ENCODE measurements around the gene PUS1. TPM values are rescaled to one million over a fixed set of nuclear protein-coding genes. Genes with fewer than 3 reads are reported as not detected.
"Not testable (repeated sequence)": the region's sequence is repeated elsewhere in the genome, so short reads cannot be mapped to it uniquely, and the experiment has no call there.

Gene PUS1
- total RNA-seq, 1 experiment from 2014 or later = 10.3 TPM

- DNase-seq (ENCODE audit: low read depth) = no peak
Observed at GRCh38 chr12:131934535-131934934, 5.5 kb downstream of the PUS1 start.

GRCh38 chr12:131938082-131938481 is 9.0 kb downstream of the PUS1 start:
- no peak for DNase-seq (ENCODE audit: low read depth)

DNA sequence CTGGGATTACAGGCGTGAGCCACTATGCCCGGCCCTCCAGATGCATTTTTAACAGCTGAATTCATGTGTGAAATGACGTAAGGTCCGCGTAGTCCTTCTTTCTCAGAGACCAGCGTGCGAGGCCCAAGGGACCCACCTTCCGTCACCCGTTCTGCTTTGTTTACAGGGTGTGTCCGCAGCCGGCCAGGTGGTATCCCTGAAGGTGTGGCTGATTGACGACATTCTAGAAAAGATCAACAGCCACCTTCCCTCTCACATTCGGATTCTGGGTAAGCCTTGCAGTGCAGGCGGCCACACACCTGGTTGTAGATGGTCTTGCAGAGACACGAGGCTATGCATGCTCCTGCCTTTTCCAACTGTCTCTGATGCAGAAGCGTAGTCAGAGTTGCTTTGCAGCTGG is 9.9 kb downstream of the PUS1 start:
- DNase-seq (ENCODE audit: low read depth) = no peak

DNA sequence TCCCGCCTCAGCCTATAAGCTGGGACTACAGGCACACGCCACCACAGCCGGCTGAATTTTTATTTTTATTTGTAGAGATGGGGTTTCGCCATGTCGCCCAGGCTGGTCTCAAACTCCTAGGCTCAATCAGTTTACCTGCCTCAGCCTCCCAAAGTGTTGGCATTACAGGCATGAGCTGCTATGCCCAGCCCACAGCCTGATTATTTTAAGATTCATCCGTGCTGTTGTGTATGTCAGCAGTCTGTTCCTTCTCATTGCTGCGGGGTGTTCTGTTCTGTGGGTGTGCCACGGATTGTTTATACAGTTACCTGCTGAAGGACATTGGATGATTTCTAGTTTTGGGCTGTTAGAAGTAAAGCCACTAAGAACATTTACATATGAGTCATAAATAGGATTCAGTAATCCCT is 11.1 kb downstream of the PUS1 start:
- DNase-seq (ENCODE audit: low read depth) = peak; percentile 41

DNA sequence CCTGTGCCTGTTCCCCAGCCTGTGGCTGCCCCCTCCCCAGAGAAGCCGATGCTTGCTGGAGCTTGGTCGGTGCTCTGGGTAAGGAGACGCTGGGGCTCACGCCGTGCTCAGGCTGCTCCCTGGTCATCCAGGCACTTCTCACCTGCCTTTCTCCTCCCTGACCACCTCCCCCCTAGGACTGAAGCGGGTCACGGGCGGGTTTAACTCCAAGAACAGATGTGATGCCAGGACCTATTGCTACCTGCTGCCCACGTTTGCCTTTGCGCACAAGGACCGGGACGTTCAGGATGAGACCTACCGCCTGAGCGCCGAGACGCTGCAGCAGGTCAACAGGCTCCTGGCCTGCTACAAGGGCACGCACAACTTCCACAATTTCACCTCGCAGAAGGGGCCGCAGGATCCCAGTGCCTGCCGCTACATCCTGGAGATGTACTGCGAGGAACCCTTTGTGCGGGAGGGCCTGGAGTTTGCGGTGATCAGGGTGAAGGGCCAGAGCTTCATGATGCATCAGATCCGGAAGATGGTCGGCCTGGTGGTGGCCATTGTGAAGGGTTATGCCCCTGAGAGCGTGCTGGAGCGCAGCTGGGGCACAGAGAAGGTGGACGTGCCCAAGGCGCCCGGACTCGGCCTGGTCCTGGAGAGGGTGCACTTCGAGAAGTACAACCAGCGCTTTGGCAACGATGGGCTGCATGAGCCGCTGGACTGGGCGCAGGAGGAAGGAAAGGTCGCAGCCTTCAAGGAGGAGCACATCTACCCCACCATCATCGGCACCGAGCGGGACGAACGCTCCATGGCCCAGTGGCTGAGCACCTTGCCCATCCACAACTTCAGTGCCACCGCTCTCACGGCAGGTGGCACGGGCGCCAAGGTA is 12.3 kb downstream of the PUS1 start:
- no peak for DNase-seq (ENCODE audit: low read depth)

DNA sequence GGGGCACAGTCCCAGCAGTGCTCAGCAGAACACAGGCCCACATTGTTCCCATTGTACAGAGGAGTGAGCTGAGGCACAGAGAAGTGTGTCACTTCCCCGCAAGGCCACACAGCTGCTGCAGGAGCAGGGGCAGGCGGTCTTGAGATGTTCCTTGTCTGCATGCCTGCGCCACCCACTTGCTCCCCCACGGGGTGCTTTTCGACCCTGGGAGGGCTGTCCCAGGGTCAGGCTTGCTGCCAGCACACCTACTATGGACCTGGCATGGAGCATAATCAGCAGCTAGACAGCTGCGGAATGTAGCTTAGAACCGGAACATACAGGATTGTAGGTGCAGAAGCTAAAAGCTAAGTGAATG is 12.9 kb downstream of the PUS1 start:
- DNase-seq (ENCODE audit: low read depth) = no peak

GRCh38 chr12:131942671-131943070 is 13.6 kb downstream of the PUS1 start:
- no peak for DNase-seq (ENCODE audit: low read depth)

DNA sequence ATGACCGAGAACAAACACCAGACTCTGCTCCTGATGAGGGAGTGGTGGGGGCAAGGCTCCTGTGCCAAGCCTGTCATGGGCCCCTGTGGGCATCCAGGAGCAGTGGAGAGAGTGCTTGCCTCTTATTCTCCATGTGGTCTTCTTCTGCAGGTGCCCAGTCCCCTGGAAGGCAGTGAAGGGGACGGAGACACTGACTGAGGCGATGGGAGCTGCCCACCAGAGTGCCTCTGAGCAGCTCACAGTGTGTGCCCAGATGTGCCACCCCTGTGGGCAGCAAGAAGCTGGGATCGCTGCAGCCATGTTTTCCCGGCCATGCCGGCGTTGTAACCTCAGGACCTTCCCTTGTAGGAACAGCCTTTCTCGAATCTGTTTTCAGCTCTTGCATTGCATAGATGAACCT is 14.3 kb downstream of the PUS1 start:
- no peak for DNase-seq (ENCODE audit: low read depth)

GRCh38 chr12:131943876-131944275 is 14.8 kb downstream of the PUS1 start:
- DNase-seq (ENCODE audit: low read depth) = no peak

DNA sequence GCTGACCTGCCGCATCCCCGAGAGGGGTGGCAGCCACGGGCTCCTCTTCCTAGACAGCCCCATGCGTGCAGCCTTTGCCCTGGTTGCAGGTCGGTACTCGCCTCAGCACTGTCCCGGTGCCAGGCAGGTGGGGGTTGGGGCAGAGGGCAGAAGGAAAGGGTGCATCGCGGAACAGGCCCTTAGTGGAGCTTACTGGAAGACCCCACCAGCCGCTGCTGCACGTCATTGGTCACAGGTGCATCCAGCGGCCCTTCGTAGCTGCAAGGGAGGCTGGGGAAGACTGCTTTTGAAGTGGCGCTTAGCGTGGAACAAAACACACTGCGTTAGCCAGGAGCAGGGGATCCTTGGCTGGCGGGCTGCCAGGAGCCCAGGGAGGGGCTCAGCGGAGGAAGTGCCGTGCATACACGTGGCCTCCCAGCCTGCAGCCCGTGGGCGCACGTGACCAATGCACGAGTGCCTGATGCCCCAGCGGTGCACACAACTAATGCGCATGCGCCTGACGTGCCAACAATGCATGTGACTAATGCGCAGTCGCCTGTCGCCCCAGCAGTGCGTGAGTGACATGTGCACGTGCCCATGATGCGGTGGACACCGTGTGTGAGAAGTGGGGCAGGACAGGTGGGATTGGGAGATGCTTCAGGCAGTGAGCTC is 15.7 kb downstream of the PUS1 start:
- no peak for DNase-seq (ENCODE audit: low read depth)

- no peak for DNase-seq (ENCODE audit: low read depth)
Observed at GRCh38 chr12:131946757-131947156, 17.7 kb downstream of the PUS1 start.

- DNase-seq (ENCODE audit: low read depth) = no peak
Observed at GRCh38 chr12:131947482-131948027, 18.5 kb downstream of the PUS1 start.

- DNase-seq (ENCODE audit: low read depth) = no peak
Observed at GRCh38 chr12:131948166-131948712, 19.2 kb downstream of the PUS1 start.

DNA sequence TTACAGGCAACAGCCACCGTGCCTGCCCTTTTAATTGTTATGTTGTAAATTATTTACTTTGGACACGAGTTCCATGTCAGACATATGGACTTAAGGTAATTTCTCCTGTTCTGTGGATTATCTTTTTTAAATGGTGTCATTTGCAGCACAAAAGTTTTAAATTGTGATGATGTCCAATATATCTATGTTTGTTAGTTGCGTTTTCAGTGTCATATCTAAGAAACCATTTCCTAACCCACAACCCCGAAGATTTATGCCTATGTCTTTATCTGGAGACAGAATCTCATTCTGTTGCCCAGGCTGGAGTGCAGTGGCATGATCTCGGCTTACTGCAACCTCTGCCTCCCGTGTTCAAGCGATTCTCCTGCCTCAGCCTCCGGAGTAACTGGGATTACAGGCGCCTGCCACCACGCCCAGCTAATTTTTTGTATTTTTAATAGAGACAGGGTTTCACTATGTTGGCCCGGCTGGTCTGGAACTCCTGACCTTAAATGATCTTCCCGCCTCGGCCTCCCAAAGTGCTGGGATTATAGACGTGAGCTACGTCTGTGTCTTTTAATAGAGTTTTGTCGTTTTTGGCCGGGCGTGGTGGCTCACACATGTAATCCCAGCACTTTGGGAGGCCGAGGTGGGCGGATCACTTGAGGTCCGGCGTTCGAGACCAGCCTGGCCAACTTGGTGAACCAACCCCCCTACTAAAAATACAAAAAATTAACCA is 19.8 kb downstream of the PUS1 start:
- not testable (repeated sequence) for DNase-seq (ENCODE audit: low read depth)

- DNase-seq (ENCODE audit: low read depth) = peak; percentile 88
Observed at GRCh38 chr12:131949431-131950181, 20.5 kb downstream of the PUS1 start, which contains the start of gene EP400. EP400 (plus strand) TSS chr12:131949942; CDS start chr12:131960620, 10,678 bp downstream.

GRCh38 chr12:131950182-131950913 is 21.3 kb downstream of the PUS1 start:
- DNase-seq (ENCODE audit: low read depth) = peak; percentile 20

- not testable (repeated sequence) for DNase-seq (ENCODE audit: low read depth)
Observed at GRCh38 chr12:131953810-131954209, 24.7 kb downstream of the PUS1 start.

GRCh38 chr12:131954460-131954859 is 25.4 kb downstream of the PUS1 start:
- not testable (repeated sequence) for DNase-seq (ENCODE audit: low read depth)

- no peak for DNase-seq (ENCODE audit: low read depth)
Observed at GRCh38 chr12:131959116-131959515, 30.0 kb downstream of the PUS1 start.

All from M059J (cell line).